C4-2B (cell line): ENCODE data around the gene PSMC5.
"Not testable (repeated sequence)": the region's sequence is repeated elsewhere in the genome, so short reads cannot be mapped to it uniquely, and the experiment has no call there.

ENCODE experiments used
- H3K27ac ChIP-seq: fragments of 450-650 bp; 2 replicates; pipeline ENCODE4 v1.5.1; 2017
- CTCF ChIP-seq: fragments of 450-650 bp; conservative IDR thresholded peaks from 2 replicates; pipeline ENCODE4 v1.5.1; 2017; ENCODE audit warnings: mild to moderate bottlenecking
- ZFX ChIP-seq: fragments of 450-650 bp; IDR thresholded peaks from 2 replicates; pipeline ENCODE4 v1.6.1; 2017

Gene PSMC5

GRCh38 chr17:63790057-63790456, 37.2 kb upstream of the PSMC5 start:
- TF ChIP-seq ZFX, result no peak
- TF ChIP-seq CTCF, result no peak
- H3K27ac ChIP-seq, result no peak overlapping the region

- H3K27ac ChIP-seq, result no peak overlapping the region
- no peak for TF ChIP-seq CTCF
- no peak for TF ChIP-seq ZFX
Measured at GRCh38 chr17:63792055-63792729, 35.0 kb upstream of the PSMC5 start.

GRCh38 chr17:63796375-63796774, 30.9 kb upstream of the PSMC5 start:
- not testable (repeated sequence) for H3K27ac ChIP-seq

- TF ChIP-seq ZFX, result no peak
- TF ChIP-seq CTCF, result no peak
- H3K27ac ChIP-seq, result no peak overlapping the region
Measured at GRCh38 chr17:63798572-63799106, 28.6 kb upstream of the PSMC5 start.

- no peak for TF ChIP-seq CTCF
- no peak for TF ChIP-seq ZFX
- H3K27ac ChIP-seq, result no peak overlapping the region
Measured at GRCh38 chr17:63800783-63801182, 26.4 kb upstream of the PSMC5 start.

GRCh38 chr17:63804328-63804727, 22.9 kb upstream of the PSMC5 start:
- no peak overlapping the region for H3K27ac ChIP-seq
- TF ChIP-seq CTCF (no peak), ZFX (no peak)

GRCh38 chr17:63805591-63805990, 21.6 kb upstream of the PSMC5 start:
- no peak overlapping the region for H3K27ac ChIP-seq
- TF ChIP-seq CTCF (no peak), ZFX (no peak)

- TF ChIP-seq CTCF, result no peak
- TF ChIP-seq ZFX, result no peak
- H3K27ac ChIP-seq, result no peak overlapping the region
Measured at GRCh38 chr17:63809970-63810369, 17.3 kb upstream of the PSMC5 start.
